ENCODE results near the gene S100A11. TPM values are rescaled to one million over a fixed set of nuclear protein-coding genes. Genes with fewer than 3 reads are reported as not detected.
A peak's percentile ranks its signal among the peaks of the same experiment; 100 is the strongest.

The S100A11 gene
- total and polyA plus RNA-seq, 9 of the 15 experiments (the other 6 are each of a cell fraction or from before 2014, with no cell fraction given) = 131 to 808 (median 235) TPM

DNA sequence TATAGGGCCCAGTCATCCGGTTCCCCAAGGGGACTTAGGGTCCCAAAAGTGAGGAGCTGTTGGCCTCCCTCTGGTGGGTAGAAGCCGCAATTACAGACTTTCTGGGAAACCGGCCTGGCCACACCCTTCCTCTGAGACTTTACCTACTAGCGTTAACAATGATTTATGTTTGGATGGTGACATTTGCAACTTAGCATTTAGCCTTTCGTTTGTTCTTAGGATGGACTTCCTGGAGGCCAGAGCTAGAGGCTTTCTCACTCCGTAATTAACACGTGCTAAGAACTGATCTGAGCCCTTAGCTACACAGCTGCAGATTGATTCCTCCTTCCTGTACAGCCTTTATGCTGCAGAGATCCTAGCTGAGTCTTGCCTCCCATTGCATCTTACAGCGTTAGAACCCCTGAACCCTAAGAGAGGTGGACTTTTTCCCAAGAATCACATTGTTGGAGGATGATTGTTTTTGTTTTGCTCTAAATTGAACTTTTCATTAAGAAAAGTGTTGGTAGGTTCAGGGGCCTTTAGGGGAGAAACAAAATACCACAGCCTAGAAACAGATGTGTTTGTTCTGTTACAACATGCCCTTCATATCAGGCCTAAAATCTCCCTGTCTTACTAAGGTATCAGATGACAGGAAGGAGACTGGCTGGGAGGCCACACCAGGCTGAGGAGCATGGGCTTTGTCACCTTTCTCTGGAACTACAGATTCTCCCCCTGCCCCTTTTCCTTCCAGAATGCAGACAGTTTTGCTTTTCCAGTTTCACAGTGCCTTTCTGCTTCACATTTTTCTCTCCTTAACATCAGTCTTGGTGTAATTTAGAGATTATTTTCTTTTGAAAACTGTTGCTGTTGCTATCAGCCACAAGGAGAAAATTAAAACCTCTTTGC is 1.9 kb downstream of the S100A11 start (continued):
- TF ChIP-seq SRF (CRISPR knock-in tag; IDR thresholded peaks at IDR 0.05) = no peak
- no peak for TF ChIP-seq NFYB (IDR thresholded peaks at IDR 0.05; ENCODE audit: extremely low read depth, insufficient read length)
- TF ChIP-seq ZNF324 (CRISPR knock-in tag; IDR thresholded peaks at IDR 0.05) = no peak
- no peak for TF ChIP-seq NELFE (IDR thresholded peaks at IDR 0.05; ENCODE audit: insufficient read depth, insufficient read length)
- TF ChIP-seq RAD51 (IDR thresholded peaks at IDR 0.05; ENCODE audit: borderline replicate concordance, low read depth) = no peak; the same call in 1 of the 2 replicates
- TF ChIP-seq ZC3H8 (IDR thresholded peaks at IDR 0.05) = no peak
- TF ChIP-seq, protein P1, sequence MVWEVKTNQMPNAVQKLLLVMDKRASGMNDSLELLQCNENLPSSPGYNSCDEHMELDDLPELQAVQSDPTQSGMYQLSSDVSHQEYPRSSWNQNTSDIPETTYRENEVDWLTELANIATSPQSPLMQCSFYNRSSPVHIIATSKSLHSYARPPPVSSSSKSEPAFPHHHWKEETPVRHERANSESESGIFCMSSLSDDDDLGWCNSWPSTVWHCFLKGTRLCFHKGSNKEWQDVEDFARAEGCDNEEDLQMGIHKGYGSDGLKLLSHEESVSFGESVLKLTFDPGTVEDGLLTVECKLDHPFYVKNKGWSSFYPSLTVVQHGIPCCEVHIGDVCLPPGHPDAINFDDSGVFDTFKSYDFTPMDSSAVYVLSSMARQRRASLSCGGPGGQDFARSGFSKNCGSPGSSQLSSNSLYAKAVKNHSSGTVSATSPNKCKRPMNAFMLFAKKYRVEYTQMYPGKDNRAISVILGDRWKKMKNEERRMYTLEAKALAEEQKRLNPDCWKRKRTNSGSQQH (CRISPR knock-in tag; IDR thresholded peaks at IDR 0.05) = no peak
- peak; percentile 94 for TF ChIP-seq ZBTB7A (IDR thresholded peaks at IDR 0.05; ENCODE audit: borderline replicate concordance, control insufficient read depth, low read depth, low read length)
- no peak for TF ChIP-seq SRSF1 (IDR thresholded peaks at IDR 0.05; ENCODE audit: low read depth, low read length)
- TF ChIP-seq FOS (IDR thresholded peaks at IDR 0.05; ENCODE audit: extremely low read depth, insufficient read length) = no peak
- TF ChIP-seq PRMT5 (CRISPR knock-in tag; IDR thresholded peaks at IDR 0.05) = no peak
- TF ChIP-seq, protein P2, sequence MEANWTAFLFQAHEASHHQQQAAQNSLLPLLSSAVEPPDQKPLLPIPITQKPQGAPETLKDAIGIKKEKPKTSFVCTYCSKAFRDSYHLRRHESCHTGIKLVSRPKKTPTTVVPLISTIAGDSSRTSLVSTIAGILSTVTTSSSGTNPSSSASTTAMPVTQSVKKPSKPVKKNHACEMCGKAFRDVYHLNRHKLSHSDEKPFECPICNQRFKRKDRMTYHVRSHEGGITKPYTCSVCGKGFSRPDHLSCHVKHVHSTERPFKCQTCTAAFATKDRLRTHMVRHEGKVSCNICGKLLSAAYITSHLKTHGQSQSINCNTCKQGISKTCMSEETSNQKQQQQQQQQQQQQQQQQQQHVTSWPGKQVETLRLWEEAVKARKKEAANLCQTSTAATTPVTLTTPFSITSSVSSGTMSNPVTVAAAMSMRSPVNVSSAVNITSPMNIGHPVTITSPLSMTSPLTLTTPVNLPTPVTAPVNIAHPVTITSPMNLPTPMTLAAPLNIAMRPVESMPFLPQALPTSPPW (CRISPR knock-in tag; IDR thresholded peaks at IDR 0.05) = peak; percentile 26; the same call in 1 of the 2 replicates
- no peak for TF ChIP-seq ZNF644 (tag; IDR thresholded peaks at IDR 0.05; ENCODE audit: low read depth)
- TF ChIP-seq, protein P3, sequence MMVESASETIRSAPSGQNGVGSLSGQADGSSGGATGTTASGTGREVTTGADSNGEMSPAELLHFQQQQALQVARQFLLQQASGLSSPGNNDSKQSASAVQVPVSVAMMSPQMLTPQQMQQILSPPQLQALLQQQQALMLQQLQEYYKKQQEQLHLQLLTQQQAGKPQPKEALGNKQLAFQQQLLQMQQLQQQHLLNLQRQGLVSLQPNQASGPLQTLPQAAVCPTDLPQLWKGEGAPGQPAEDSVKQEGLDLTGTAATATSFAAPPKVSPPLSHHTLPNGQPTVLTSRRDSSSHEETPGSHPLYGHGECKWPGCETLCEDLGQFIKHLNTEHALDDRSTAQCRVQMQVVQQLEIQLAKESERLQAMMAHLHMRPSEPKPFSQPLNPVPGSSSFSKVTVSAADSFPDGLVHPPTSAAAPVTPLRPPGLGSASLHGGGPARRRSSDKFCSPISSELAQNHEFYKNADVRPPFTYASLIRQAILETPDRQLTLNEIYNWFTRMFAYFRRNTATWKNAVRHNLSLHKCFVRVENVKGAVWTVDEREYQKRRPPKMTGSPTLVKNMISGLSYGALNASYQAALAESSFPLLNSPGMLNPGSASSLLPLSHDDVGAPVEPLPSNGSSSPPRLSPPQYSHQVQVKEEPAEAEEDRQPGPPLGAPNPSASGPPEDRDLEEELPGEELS (CRISPR knock-in tag; IDR thresholded peaks at IDR 0.05; ENCODE audit: borderline replicate concordance) = no peak
- TF ChIP-seq, protein P4, sequence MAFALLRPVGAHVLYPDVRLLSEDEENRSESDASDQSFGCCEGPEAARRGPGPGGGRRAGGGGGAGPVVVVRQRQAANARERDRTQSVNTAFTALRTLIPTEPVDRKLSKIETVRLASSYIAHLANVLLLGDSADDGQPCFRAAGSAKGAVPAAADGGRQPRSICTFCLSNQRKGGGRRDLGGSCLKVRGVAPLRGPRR (CRISPR knock-in tag; IDR thresholded peaks at IDR 0.05) = no peak
- no peak for TF ChIP-seq HMG20B (CRISPR knock-in tag; IDR thresholded peaks at IDR 0.05)
- peak; percentile 89 for TF ChIP-seq POLR2H (tag; IDR thresholded peaks at IDR 0.05; ENCODE audit: low read depth)
- TF ChIP-seq, protein P5, sequence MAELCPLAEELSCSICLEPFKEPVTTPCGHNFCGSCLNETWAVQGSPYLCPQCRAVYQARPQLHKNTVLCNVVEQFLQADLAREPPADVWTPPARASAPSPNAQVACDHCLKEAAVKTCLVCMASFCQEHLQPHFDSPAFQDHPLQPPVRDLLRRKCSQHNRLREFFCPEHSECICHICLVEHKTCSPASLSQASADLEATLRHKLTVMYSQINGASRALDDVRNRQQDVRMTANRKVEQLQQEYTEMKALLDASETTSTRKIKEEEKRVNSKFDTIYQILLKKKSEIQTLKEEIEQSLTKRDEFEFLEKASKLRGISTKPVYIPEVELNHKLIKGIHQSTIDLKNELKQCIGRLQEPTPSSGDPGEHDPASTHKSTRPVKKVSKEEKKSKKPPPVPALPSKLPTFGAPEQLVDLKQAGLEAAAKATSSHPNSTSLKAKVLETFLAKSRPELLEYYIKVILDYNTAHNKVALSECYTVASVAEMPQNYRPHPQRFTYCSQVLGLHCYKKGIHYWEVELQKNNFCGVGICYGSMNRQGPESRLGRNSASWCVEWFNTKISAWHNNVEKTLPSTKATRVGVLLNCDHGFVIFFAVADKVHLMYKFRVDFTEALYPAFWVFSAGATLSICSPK (IDR thresholded peaks at IDR 0.05; ENCODE audit: borderline replicate concordance) = no peak
- no peak for TF ChIP-seq TAF7 (tag; IDR thresholded peaks at IDR 0.05)
- no peak for TF ChIP-seq SMARCB1 (IDR thresholded peaks at IDR 0.05; ENCODE audit: insufficient read length, low read depth)
- TF ChIP-seq ELF2 (CRISPR knock-in tag; IDR thresholded peaks at IDR 0.05) = no peak
